Measurements from ENCODE around the gene STRA6. TPM values are rescaled to one million over a fixed set of nuclear protein-coding genes. Genes with fewer than 3 reads are reported as not detected.

STRA6 gene
- total RNA-seq, 1 experiment from 2014 or later, result 8.4 TPM

DNA sequence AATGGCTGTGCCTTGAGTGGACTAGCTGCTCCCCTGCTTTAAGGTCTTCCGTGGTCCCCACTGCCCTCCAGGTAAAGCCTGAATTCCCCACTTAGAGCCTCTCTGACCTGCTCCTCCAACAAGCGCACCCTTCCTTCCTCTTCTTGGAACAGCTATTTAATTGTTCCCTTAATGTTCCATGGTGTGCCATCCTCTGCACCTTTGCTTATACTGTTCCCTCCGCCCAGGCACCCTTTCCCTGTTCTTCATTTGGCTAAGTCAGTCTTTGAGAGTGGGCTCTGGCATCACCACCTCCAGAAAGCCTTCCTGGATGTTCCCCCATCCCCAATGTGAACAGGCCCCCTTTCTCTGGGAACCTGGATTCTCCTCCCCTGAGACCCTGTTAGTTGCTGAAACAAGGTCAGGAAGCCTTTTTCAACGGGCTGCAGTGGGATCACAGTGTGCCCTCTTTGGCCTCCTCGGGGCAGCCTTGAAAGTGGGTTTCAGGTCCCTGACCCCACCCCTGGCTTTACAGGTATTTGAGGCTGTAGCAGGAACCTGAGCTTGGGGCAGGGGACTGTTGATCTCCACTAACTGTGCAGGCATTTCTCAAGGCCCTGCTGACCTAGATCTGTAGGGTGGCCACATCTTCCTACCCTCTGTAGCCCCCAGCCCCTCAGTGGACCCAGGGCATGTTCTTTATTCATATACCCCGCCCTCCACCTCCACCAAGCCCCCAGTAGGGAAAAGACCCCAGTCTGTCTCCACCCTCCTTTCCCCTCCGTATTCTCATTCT is 24.1 kb downstream of the STRA6 start:
- no peak overlapping the region for H3K27ac Mint-ChIP-seq (ENCODE audit: unreplicated experiment)
- CTCF ChIA-PET, result interaction anchor here (0.6 to 1.7 kb wide), 6 partner anchors 10 to 218 kb away, joined by 3 to 7 read pairs (median 4); no protein-coding TSS in a partner anchor
- intact Hi-C loops (cut with micrococcal nuclease; ENCODE audit: unreplicated experiment), result no loop called here
- H3K27me3 Mint-ChIP-seq (ENCODE audit: unreplicated experiment), result peaks cover 25% of the 10 kb centered on the region
- peaks cover 36% of the 10 kb centered on the region for H3K4me1 Mint-ChIP-seq (ENCODE audit: low read depth, unreplicated experiment)
- no peak overlapping the region for H3K4me3 Mint-ChIP-seq (ENCODE audit: low read depth, unreplicated experiment)
- no peak for DNase-seq
- H3K36me3 Mint-ChIP-seq (ENCODE audit: insufficient read depth, unreplicated experiment), result peaks cover 12% of the 10 kb centered on the region
- no TSS peak for BruUV-seq (replicated peaks)
- TF ChIP-seq, protein P1, sequence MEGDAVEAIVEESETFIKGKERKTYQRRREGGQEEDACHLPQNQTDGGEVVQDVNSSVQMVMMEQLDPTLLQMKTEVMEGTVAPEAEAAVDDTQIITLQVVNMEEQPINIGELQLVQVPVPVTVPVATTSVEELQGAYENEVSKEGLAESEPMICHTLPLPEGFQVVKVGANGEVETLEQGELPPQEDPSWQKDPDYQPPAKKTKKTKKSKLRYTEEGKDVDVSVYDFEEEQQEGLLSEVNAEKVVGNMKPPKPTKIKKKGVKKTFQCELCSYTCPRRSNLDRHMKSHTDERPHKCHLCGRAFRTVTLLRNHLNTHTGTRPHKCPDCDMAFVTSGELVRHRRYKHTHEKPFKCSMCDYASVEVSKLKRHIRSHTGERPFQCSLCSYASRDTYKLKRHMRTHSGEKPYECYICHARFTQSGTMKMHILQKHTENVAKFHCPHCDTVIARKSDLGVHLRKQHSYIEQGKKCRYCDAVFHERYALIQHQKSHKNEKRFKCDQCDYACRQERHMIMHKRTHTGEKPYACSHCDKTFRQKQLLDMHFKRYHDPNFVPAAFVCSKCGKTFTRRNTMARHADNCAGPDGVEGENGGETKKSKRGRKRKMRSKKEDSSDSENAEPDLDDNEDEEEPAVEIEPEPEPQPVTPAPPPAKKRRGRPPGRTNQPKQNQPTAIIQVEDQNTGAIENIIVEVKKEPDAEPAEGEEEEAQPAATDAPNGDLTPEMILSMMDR (IDR thresholded peaks at IDR 0.05; ENCODE audit: unreplicated experiment), result no peak
- H3K9me3 Mint-ChIP-seq (ENCODE audit: low read depth, unreplicated experiment), result no peaks in the 10 kb centered on the region

DNA sequence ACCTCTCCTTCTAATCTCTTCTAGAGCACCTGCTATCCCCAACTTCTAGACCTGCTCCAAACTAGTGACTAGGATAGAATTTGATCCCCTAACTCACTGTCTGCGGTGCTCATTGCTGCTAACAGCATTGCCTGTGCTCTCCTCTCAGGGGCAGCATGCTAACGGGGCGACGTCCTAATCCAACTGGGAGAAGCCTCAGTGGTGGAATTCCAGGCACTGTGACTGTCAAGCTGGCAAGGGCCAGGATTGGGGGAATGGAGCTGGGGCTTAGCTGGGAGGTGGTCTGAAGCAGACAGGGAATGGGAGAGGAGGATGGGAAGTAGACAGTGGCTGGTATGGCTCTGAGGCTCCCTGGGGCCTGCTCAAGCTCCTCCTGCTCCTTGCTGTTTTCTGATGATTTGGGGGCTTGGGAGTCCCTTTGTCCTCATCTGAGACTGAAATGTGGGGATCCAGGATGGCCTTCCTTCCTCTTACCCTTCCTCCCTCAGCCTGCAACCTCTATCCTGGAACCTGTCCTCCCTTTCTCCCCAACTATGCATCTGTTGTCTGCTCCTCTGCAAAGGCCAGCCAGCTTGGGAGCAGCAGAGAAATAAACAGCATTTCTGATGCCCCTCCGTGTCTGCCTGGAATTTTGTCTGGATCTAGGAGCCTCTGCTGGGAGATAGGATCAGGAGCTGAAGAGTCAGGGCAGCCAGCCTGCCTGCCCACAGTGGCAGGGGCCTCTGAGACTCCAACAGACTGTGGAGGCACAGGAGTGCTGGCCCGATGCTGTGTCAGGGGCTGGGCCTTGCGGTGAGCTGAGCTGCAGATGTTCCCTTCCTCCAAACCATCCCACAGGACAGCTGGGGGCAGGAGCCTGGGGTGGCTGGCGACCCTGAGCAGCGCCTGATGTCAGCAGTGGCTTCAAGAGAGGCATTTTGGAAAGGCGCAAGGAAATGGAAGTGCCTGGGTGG is 26.0 kb downstream of the STRA6 start:
- Mint-ChIP-seq H3K4me3 (ENCODE audit: low read depth, unreplicated experiment) (no peak overlapping the region), H3K27ac (ENCODE audit: unreplicated experiment) (no peak overlapping the region), H3K27me3 (ENCODE audit: unreplicated experiment) (peaks cover 24% of the 10 kb centered on the region), H3K9me3 (ENCODE audit: low read depth, unreplicated experiment) (no peaks in the 10 kb centered on the region), H3K36me3 (ENCODE audit: insufficient read depth, unreplicated experiment) (peaks cover 12% of the 10 kb centered on the region), H3K4me1 (ENCODE audit: low read depth, unreplicated experiment) (peaks cover 42% of the 10 kb centered on the region)
- intact Hi-C loops (cut with micrococcal nuclease; ENCODE audit: unreplicated experiment), result no loop called here
- no TSS peak for BruUV-seq (replicated peaks)
- CTCF ChIA-PET, result no interaction called here
- TF ChIP-seq, protein P1 (IDR thresholded peaks at IDR 0.05; ENCODE audit: unreplicated experiment), result no peak
- no peak for DNase-seq

DNA sequence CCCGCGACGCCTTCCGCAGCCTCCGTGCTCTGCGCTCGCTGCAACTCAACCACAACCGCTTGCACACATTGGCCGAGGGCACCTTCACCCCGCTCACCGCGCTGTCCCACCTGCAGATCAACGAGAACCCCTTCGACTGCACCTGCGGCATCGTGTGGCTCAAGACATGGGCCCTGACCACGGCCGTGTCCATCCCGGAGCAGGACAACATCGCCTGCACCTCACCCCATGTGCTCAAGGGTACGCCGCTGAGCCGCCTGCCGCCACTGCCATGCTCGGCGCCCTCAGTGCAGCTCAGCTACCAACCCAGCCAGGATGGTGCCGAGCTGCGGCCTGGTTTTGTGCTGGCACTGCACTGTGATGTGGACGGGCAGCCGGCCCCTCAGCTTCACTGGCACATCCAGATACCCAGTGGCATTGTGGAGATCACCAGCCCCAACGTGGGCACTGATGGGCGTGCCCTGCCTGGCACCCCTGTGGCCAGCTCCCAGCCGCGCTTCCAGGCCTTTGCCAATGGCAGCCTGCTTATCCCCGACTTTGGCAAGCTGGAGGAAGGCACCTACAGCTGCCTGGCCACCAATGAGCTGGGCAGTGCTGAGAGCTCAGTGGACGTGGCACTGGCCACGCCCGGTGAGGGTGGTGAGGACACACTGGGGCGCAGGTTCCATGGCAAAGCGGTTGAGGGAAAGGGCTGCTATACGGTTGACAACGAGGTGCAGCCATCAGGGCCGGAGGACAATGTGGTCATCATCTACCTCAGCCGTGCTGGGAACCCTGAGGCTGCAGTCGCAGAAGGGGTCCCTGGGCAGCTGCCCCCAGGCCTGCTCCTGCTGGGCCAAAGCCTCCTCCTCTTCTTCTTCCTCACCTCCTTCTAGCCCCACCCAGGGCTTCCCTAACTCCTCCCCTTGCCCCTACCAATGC is 27.1 kb downstream of the STRA6 start:
- TF ChIP-seq, protein P1 (IDR thresholded peaks at IDR 0.05; ENCODE audit: unreplicated experiment), result no peak
- Mint-ChIP-seq H3K36me3 (ENCODE audit: insufficient read depth, unreplicated experiment) (peaks cover 12% of the 10 kb centered on the region), H3K9me3 (ENCODE audit: low read depth, unreplicated experiment) (no peaks in the 10 kb centered on the region), H3K27ac (ENCODE audit: unreplicated experiment) (no peak overlapping the region), H3K27me3 (ENCODE audit: unreplicated experiment) (peaks cover 28% of the 10 kb centered on the region), H3K4me1 (ENCODE audit: low read depth, unreplicated experiment) (peaks cover 33% of the 10 kb centered on the region), H3K4me3 (ENCODE audit: low read depth, unreplicated experiment) (no peak overlapping the region)
- no TSS peak for BruUV-seq (replicated peaks)
- CTCF ChIA-PET, result interaction anchor here (1.3 kb wide), 1 partner anchor 67 kb away, joined by 4 read pairs; no protein-coding TSS in a partner anchor
- intact Hi-C loops (cut with micrococcal nuclease; ENCODE audit: unreplicated experiment), result no loop called here
- no peak for DNase-seq

DNA sequence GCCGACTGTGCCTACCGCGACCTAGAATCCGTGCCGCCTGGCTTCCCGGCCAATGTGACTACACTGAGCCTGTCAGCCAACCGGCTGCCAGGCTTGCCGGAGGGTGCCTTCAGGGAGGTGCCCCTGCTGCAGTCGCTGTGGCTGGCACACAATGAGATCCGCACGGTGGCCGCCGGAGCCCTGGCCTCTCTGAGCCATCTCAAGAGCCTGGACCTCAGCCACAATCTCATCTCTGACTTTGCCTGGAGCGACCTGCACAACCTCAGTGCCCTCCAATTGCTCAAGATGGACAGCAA is 27.7 kb downstream of the STRA6 start:
- no TSS peak for BruUV-seq (replicated peaks)
- no peaks in the 10 kb centered on the region for H3K9me3 Mint-ChIP-seq (ENCODE audit: low read depth, unreplicated experiment)
- TF ChIP-seq, protein P1 (IDR thresholded peaks at IDR 0.05; ENCODE audit: unreplicated experiment), result no peak
- H3K4me1 Mint-ChIP-seq (ENCODE audit: low read depth, unreplicated experiment), result peaks cover 26% of the 10 kb centered on the region
- H3K4me3 Mint-ChIP-seq (ENCODE audit: low read depth, unreplicated experiment), result no peak overlapping the region
- H3K27ac Mint-ChIP-seq (ENCODE audit: unreplicated experiment), result no peak overlapping the region
- intact Hi-C loops (cut with micrococcal nuclease; ENCODE audit: unreplicated experiment), result no loop called here
- H3K27me3 Mint-ChIP-seq (ENCODE audit: unreplicated experiment), result peaks cover 35% of the 10 kb centered on the region
- no peak for DNase-seq
- H3K36me3 Mint-ChIP-seq (ENCODE audit: insufficient read depth, unreplicated experiment), result peaks cover 7% of the 10 kb centered on the region
- CTCF ChIA-PET, result interaction anchor here (1.3 kb wide), 1 partner anchor 68 kb away, joined by 4 read pairs; no protein-coding TSS in a partner anchor
